Stomach (tissue), 4 donors: Measurements from ENCODE around the gene GBE1.

Source experiments
- EP300 ChIP-seq: sonication (generic); formaldehyde crosslinking; IDR thresholded peaks from one replicate; pipeline ENCODE4 v1.6.1; 2017; ENCODE audit warnings: antibody characterized with exemption
- POLR2A ChIP-seq, 4 donors: fragments of 450-650 bp; IDR thresholded peaks; one replicate each; pipeline ENCODE4 v1.6.1; 2016; ENCODE audit warnings: antibody characterized with exemption in 4 of 4, control low read depth in 2 of 4, mild to moderate bottlenecking in 1 of 4, moderate library complexity in 1 of 4
- POLR2AphosphoS5 ChIP-seq, 3 donors: sonication (generic); formaldehyde crosslinking; IDR thresholded peaks; one replicate each; pipeline ENCODE4 v1.6.1; 2016; ENCODE audit warnings: antibody characterized with exemption in 3 of 3
- TF ChIP-seq, protein P1 (sequence below), 7 experiments: fragments of 450-650 bp in 4 of 7; fragments of 200-600 bp in 3 of 7; sonication (generic) in 3 of 7; IDR thresholded peaks; one replicate each; pipeline ENCODE4 v1.5.1; 2016 to 2019; ENCODE audit warnings: antibody characterized with exemption in 7 of 7, control low read depth in 2 of 7, mild to moderate bottlenecking in 1 of 7

DNA sequence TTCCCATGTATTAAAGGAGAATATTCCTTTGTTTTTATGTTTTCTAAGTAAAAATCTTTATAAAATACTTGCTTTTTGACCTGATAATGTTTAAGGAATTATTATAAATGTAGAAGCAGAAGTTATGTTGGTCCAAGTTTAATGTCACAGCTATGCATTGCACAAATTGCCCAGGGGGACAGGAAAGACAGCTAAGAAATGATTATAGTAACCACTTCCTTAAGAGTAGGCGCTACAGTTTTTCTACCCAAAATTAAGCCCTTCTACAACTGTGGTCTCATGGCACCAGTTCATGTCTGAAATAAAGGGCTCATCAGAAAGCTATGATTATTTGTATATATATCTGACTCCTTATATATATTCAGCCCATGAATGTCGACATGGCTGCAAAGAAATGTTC is 176.4 kb downstream of the GBE1 start:
- TF ChIP-seq EP300 = no peak
- TF ChIP-seq, protein P1, sequence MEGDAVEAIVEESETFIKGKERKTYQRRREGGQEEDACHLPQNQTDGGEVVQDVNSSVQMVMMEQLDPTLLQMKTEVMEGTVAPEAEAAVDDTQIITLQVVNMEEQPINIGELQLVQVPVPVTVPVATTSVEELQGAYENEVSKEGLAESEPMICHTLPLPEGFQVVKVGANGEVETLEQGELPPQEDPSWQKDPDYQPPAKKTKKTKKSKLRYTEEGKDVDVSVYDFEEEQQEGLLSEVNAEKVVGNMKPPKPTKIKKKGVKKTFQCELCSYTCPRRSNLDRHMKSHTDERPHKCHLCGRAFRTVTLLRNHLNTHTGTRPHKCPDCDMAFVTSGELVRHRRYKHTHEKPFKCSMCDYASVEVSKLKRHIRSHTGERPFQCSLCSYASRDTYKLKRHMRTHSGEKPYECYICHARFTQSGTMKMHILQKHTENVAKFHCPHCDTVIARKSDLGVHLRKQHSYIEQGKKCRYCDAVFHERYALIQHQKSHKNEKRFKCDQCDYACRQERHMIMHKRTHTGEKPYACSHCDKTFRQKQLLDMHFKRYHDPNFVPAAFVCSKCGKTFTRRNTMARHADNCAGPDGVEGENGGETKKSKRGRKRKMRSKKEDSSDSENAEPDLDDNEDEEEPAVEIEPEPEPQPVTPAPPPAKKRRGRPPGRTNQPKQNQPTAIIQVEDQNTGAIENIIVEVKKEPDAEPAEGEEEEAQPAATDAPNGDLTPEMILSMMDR (IDR thresholded peaks at IDR 0.05) = no peak
- TF ChIP-seq POLR2A (IDR thresholded peaks at IDR 0.05) = no peak
- no peak for TF ChIP-seq POLR2AphosphoS5 (IDR thresholded peaks at IDR 0.05)
